ENCODE results near the gene RPUSD1.

RPUSD1 gene

GRCh38 chr16:797686-798085 lies 9.5 kb upstream of the RPUSD1 start:
- no peak for DNase-seq

DNA sequence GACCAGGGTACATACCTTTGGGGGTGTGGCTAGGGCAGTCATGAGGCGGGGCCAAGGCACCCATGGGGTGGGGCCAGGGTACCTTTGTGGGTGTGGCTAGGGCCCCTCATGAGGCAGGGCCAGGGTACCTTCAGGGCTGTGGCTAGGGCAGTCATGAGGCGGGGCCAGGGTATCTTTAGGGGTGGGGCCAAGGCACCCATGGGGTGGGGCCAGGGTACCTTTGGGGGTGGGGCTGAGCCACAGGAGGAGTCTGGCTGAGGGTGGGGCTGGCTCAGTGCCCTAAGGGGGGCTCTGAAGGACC lies 8.9 kb upstream of the RPUSD1 start:
- no peak for DNase-seq

DNA sequence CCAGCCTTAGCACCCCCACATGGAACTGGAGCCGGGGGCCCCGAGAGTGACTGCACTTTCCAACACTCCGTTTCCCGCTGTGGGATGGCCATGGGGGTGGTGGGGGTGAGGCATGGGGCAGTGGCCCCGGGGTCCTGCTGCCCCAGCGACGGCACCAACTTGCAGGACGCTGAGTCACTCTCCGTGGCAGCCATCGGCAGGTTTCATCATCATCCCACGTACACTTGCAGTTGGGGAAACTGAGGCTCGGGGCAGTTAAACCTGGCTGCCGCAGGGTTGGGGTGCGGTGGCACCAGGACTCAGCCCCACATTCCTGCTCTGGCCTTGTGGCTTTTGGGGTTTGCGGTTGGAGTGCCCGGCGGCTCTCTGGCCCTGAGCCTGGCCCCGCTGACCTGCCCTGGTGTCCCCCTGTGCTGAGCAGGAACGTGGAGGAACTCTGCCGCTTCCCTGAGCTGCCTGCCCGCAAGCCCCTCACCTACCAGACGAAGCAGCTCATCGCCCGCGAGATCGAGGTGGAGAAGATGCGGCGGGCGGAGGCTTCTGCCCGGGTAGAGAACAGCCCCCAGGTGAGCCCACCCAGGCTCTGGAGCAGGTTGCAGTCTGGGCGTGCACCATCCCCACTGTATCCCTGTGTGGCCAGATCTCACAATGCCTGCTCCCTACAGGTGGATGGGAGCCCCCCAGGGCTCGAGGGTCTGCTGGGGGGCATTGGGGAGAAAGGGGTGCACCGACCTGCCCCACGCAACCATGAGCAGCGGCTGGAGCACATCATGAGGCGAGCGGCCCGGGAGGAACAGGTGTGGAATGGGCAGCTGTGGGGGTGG lies 8.3 kb upstream of the RPUSD1 start:
- no peak for DNase-seq

GRCh38 chr16:795580-796229 lies 7.5 kb upstream of the RPUSD1 start:
- no peak for DNase-seq

DNA sequence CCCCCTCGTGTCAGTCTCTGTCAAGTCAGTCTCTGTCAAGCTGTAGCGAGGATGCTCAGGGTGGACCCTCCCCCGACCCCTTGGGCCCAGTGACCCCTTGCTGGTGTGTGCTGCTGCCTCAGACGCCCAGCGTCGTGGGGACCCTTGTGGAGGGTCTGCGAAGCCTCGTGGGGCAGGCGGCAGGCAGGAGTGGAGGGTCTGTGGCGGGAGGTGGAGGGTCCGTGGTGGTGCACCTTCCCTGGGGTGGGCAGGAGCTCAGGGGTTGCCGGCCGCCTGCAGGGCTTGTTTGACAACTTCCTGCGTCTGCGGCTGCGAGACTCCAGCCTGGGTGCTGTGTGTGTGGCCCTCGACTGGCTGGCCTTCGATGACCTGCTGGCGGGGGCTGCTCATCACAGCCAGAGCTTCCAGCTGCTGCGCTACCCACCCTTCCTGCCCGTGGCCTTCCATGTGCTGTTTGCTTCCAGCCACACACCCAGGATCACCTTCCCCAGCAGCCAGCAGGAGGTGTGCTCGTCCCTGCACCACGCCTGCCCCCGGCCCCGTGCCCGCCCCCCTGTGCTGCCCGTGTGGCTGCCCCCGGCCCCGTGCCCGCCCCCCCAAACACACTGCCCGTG lies 6.8 kb upstream of the RPUSD1 start:
- no peak for DNase-seq

- no peak for DNase-seq
Measured at GRCh38 chr16:794091-794822, 6.1 kb upstream of the RPUSD1 start.

GRCh38 chr16:793414-793813 lies 5.2 kb upstream of the RPUSD1 start:
- DNase-seq: no peak

DNA sequence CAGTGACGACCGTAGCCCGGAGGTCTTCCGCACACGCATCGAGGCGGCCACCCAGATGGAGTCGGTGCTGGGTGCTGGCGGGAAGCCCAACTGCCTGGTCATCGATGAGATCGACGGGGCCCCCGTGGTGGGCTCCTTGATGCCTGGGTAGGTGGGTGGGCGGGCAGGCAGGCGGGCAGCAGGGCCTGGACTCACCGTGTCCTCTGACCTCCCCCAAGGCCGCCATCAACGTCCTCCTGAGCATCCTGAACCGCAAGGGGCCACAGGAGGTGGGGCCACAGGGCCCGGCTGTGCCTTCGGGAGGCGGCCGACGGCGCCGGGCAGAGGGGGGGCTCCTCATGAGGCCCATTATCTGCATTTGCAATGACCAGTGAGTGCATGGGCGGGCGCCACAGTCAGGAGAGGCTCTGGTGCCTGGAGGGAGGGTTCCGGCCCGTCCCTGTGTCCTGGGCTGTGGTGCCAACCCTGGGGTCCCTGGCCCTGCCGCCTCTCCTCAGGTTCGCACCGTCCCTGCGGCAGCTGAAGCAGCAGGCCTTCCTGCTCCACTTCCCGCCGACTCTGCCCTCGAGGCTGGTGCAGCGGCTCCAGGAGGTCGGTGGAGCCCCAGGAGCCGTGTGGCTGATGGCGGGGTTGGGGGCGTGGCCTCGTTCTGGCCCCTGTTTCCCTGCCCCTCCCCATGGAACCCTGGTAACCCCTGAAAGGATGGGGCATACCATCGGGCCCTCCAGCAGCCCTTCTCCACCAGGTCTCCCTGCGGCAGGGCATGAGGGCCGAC lies 4.2 kb upstream of the RPUSD1 start:
- no peak for DNase-seq

DNA sequence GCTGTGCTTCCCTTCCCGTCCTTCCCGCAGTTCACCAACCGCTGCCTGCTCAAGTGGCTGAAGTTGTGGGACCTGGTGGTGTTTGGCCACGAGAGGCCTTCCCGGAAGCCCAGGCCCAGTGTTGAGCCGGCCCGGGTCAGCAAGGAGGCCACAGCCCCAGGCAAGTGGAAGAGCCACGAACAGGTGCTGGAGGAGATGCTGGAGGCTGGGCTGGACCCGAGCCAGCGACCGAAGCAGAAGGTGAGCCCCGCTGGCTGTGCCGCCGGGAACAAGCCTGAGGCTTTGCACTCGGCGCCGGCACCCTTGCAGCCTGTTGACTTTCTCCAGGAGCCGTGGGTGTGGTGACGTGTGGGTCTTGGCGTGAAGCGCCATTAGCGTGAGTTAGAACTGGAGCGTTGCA lies 3.0 kb upstream of the RPUSD1 start:
- DNase-seq: no peak

GRCh38 chr16:790086-790485 lies 1.9 kb upstream of the RPUSD1 start:
- no peak for DNase-seq

- DNase-seq: no peak
Measured at GRCh38 chr16:789191-789850, 1.1 kb upstream of the RPUSD1 start.

GRCh38 chr16:788399-789126 lies 382 bp upstream of the RPUSD1 start, which contains the start of gene CHTF18:
Gene CHTF18 (plus strand): TSS chr16:788620. CDS start chr16:788685, 65 bp downstream.
- DNase-seq: peak; percentile 38

DNA sequence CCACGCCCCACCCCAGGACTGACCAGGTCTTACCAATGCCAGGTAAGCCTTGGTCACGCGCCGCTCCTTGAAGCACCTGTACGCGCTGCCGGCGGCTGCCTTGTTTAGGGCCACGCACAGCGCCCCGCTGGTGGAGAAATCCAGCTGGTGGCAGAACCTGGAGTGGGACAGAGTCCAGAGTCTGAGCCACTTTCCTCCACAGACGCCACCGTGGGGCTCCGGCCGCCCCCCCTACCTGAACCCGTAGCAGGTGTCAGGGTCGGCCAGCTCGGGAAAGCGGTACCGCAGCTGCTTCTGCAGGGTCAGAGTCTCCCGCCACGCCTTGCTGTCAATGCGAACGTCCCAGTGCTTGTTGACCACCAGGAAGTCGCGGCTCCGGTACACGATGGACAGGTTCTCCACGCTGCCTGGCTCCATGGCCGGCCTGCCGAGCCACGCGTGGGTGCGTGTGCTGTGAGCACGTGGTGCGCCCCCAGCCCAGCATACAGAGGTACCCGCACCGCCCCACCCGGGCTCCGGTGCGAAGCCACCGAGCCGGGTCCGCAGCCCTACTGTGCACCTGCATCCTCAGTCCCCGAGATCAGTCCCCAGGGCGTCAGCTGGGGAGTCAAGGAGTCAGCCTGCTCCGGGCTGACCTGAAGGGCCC lies 737 bp downstream of the RPUSD1 start:
- no peak for DNase-seq

DNA sequence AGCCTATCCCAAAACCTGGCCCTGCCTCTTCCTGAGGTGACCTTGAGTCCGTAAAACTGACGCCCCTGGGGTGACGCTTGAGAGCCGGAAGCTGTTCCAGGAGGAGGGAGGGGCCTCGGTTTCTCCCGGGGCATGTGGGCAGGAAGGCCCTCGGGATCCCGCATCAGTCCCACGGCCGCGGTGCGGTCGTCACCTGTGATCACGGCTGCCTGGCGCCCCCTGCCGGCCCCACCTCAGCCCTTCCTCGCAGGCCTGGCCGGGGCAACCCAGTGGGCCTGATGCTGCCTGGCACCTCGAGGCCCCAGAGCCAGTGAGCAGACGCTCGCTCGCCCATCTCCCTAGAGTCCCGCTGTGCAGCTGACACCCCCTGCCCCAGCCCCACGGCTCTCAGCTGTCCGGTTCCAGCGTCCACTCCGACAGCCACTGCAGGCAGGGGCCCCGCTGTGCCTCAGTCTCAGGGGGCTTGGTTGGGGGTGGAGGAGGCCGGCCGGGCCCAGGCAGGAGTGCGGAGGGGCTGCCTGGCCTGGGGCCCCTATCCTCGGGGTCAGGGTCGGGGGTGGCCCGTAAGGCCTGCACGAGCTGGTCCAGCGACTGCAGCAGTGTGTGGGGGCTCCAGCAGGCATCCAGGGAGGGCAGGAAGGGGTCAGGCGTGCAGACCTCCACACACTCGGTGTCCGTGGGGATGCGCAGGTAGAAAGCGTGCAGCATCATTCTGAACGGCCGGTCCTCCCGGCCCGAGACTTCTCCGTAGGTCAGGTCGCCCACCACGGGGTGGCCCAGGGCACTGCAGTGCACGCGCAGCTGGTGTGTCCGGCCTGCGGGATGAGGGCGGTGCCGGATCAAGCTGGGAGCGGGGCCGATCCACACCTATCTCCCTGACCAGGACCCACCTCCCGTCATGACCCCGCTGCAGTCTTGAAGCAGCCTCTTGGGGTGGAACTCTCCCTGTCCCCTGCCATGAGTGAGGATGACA lies 2.3 kb downstream of the RPUSD1 start:
- DNase-seq: no peak

DNA sequence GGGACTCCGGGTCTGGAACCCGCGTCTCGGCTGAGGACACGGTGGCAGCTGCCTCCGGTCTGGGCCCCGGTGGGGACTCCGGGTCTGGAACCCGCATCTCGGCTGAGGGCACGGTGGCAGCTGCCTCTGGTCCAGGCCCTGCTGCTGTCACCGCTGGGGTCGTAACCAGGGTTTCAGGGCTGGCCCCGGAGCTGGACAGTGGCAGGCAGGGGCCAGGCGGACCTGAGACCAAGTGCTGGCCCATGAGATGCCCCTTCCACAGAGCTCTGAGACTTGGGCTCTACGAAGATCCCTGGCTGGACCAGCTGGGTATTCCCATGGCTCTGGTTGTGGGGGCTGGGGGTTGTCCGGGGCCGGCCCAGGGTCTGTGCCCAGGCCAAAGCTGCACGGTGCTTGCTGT lies 3.8 kb downstream of the RPUSD1 start:
- no peak for DNase-seq

DNA sequence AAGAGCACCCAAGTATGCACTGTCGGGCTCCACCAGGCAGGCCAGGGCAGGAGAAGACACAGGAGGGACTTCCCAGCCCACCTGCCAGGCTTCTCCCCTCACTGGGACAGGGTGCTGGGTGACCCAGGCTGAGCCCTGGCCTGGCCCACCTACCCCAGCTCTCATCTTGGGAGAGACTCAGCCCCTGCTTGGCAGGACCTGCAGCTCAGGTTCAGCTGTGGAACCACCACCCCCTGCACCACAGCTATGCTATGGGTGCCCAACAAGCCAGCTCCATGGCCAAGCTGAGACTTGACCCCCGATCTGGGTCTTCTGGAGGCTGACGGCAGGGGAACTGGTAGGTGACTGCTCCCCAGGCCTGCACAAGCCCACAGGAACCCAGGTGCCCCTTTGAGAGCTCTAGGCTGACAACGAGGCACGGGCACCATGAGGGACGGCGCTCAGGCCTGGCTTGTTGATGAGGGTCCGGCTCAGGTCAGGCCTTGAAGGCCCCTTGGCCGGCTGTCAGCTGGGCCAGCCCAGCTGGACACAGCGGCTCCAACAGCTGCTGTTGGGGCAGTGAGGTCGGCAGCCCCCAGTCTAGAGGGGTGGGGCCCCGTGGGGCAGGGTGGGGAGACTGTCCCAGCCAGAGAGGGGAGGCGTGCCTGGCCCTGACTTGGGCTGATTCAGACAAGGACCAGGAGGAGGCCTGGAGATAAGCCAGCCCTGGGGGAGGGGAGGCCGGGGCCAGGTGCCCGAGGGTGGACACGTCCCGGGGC lies 4.6 kb downstream of the RPUSD1 start:
- DNase-seq: no peak

GRCh38 chr16:782766-783403 lies 5.3 kb downstream of the RPUSD1 start:
- DNase-seq: no peak

- no peak for DNase-seq
Measured at GRCh38 chr16:782258-782657, 5.9 kb downstream of the RPUSD1 start.
